OCI-LY7 (cell line): ENCODE results near the gene MYBBP1A.

Experiments used
- EZH2phosphoT487 ChIP-seq: fragments of 200-600 bp; sonication (generic); IDR thresholded peaks from 2 replicates; pipeline ENCODE4 v1.6.1; 2018; ENCODE audit warnings: low read depth, borderline replicate concordance, mild to moderate bottlenecking, mixed run types, antibody characterized with exemption, low read length, moderate library complexity, mixed read lengths
- TF ChIP-seq, protein P1 (sequence below): fragments of 200-600 bp; sonication (generic); conservative IDR thresholded peaks from 2 replicates; pipeline ENCODE4 v1.5.1; 2014; ENCODE audit warnings: mild to moderate bottlenecking, antibody characterized with exemption, low read length, moderate library complexity, mixed read lengths

DNA sequence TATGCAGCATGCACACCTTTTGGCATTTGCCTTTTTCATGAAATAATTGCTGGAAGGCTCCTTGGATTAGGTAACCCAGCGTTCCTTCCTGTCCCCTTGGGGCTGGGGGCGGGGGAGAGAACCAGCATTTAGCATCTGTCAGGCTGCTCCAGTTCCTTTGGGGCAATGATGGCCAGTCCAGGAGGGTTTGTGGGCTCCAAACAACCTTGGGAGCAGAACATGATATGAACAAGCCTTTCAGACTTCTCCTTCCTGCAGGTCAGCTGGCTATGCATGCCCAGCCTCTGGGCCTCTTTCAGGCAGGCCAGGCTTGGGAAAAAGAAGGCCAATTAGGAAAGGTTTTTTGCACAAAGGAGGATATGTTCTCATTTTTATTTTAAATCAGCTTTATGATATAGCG, 28.0 kb upstream of the MYBBP1A start:
- TF ChIP-seq, protein P1, sequence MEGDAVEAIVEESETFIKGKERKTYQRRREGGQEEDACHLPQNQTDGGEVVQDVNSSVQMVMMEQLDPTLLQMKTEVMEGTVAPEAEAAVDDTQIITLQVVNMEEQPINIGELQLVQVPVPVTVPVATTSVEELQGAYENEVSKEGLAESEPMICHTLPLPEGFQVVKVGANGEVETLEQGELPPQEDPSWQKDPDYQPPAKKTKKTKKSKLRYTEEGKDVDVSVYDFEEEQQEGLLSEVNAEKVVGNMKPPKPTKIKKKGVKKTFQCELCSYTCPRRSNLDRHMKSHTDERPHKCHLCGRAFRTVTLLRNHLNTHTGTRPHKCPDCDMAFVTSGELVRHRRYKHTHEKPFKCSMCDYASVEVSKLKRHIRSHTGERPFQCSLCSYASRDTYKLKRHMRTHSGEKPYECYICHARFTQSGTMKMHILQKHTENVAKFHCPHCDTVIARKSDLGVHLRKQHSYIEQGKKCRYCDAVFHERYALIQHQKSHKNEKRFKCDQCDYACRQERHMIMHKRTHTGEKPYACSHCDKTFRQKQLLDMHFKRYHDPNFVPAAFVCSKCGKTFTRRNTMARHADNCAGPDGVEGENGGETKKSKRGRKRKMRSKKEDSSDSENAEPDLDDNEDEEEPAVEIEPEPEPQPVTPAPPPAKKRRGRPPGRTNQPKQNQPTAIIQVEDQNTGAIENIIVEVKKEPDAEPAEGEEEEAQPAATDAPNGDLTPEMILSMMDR = no peak
- TF ChIP-seq EZH2phosphoT487 = no peak
